HG03460 (cell line): ENCODE results near the gene ABCD1.
"Not testable (repeated sequence)": the region's sequence is repeated elsewhere in the genome, so short reads cannot be mapped to it uniquely, and the experiment has no call there.

ENCODE experiments used
- ATAC-seq: cut with Tn5 transposase; IDR thresholded peaks from one replicate; pipeline ENCODE4 v1.9.1; 2021; ENCODE audit not compliant: unreplicated experiment

The ABCD1 gene

GRCh38 chrX:153731845-153732215, 7.2 kb downstream of the ABCD1 start:
- ATAC-seq: no peak

- ATAC-seq: no peak
Observed at GRCh38 chrX:153732401-153732800, 7.7 kb downstream of the ABCD1 start.

- ATAC-seq: no peak
Observed at GRCh38 chrX:153733651-153734240, 9.1 kb downstream of the ABCD1 start.

DNA sequence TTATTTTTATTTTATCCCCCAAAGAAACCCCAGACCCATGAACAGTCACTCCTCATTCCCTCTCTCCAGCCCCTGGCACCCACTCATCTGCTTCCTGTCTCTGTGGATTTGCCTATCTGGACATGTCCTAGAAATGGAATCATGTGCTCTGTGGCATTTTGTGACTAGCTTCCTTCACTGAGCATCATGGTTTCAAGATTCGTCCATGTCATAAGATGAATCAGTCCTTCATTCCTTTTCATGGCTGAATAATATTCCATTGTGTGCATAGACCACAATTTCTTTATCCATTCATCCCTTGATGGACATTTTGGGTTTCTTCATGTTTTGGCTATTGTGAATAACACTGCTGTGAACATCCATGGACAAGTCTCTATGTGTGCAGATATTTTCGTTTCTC, 10.2 kb downstream of the ABCD1 start:
- ATAC-seq: no peak

DNA sequence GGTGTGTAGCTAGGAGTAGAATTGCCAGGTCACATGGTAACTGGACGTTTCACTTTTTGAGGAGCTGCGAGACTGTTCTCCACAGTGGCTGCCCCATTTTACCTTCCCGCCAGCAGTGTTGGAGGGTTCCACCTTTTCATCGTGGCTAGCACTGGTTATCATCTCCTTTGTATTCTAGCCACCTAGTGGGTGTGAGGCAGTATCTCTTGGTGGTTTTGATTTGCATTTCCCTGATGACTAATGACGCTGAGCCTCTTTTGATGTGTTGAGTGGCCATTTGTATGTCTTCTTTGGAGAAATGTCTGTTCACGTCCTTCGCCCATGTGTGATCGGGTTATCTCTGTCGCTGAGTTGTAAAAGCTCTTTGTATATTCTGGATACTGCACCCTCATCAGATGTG, 10.6 kb downstream of the ABCD1 start:
- ATAC-seq: no peak

- no peak for ATAC-seq
Observed at GRCh38 chrX:153736071-153736820, 11.6 kb downstream of the ABCD1 start.

DNA sequence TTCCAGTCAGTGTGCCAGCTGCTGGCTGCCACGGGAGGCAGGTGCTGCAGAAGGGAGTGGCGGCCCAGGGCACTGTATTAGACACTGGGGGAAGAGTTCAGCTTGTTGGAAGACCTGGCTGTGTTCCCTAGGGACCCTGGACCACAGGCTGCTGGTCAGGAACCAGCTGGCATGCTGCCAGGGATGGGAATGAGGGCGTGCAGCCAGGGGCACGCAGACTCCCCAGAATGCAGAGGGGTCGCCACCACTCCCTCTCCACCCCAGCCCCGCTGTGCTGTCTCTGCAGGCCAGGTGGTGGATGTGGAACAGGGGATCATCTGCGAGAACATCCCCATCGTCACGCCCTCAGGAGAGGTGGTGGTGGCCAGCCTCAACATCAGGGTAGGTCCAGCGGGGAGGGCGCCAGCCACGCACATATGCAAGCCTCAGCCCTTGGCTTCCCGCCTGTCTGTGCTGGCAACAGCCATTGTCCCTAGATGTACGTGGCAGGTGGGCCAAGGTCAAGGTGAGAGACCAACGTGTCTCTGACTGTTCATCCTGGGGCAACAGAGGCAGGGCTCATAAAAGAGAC, 12.3 kb downstream of the ABCD1 start:
- ATAC-seq: no peak

DNA sequence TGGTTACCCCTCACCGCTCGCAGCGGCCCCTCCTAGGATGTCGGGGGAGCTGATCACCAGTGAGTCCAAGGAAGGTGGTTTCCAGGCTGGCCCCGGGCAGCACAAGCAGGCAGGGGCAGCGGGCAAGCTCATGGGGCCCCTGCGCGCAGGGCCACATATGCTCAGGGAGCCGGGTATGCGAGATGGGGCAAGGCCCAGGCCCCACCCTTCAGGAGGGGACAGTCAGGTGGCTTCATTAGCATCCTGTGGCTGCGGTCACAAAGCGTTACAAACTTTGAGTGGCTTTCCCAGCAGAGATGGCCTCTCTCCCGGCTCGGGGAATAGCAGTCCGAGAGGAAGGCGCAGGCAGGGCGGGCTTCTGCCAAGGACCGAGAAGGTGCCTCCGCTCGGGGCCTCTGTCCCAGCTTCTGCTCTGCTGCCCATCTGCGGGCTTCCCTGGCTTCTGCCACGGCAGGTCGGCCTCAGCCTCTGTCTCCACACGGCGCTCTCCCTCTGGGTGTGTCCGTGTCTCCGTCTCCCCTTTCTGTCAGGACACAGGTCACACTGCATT, 13.5 kb downstream of the ABCD1 start:
- ATAC-seq: no peak

DNA sequence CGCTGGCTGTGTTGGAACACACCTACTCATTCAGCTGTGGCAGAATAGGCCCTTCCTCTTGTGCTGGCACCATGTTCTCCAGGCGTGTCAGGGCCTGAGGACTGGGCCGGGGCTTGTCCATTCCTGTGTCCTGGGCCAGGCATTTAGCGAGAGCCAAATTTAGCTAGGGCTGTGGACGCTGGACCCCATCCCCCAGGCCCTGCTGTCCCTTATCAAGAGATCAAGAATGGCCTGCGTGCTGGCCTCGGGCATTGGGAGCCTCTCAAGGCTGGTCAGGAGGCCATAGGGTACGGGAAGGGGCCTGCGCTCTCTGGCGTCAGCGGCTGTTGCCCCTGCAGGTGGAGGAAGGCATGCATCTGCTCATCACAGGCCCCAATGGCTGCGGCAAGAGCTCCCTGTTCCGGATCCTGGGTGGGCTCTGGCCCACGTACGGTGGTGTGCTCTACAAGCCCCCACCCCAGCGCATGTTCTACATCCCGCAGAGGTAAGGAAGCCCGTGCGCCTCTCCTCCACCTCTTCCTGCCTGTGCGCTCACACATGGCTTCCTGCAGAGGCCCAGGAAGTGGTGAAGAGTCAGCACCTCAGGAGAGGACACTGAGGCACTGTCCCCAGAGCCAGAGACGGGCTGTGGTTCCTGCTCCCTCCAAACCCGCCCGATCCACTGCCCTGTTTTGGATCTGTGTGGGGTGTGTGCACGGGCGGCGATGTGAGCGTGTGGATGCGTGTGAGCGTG, 15.3 kb downstream of the ABCD1 start:
- no peak for ATAC-seq

DNA sequence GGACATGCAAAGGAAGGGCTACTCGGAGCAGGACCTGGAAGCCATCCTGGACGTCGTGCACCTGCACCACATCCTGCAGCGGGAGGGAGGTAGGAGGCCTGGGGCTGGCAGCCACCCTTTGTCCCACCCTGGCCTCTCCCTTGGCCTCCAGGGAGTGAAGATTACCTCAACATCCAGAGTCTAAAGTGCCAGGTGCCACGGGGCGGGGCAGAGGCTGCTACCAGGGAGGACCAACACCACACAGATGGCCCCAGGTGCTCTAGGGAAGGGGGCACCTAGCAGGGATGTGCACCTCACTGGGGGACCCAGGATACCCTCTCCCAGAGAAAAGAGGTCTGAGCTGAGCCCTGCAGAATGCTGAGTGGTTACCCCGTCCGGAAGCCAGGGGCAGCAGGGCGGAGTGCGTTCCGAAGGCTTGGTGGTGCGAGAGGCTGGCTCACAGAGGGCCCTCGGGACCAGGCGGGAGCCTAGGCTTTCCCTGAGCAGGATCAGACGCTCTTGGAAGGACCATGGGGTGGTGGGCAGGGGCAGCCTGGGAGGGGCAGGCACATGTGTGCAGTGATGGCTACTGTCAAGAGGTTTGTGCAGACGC, 16.1 kb downstream of the ABCD1 start:
- ATAC-seq: no peak

DNA sequence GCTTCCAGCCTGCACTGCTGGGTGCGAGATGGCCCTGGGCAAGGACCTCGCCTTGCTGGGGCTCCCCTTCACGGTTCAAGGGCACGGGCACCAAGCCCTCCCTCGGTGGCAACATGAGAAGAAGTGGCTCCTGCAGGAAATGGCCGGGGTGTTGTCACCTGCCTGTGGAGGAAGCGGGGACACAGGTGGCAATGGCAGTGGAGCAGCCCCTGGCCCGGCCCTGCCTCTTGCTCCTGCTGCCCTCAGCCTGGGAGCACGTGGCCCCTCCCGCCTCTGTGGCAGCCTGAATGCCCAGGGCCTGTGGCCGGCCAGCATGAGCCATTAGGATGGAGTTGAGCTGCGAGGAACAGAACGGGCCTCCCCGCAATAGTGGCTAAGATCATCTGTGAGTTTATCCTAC, 16.8 kb downstream of the ABCD1 start:
- no peak for ATAC-seq

GRCh38 chrX:153742111-153742510, 17.5 kb downstream of the ABCD1 start:
- not testable (repeated sequence) for ATAC-seq

DNA sequence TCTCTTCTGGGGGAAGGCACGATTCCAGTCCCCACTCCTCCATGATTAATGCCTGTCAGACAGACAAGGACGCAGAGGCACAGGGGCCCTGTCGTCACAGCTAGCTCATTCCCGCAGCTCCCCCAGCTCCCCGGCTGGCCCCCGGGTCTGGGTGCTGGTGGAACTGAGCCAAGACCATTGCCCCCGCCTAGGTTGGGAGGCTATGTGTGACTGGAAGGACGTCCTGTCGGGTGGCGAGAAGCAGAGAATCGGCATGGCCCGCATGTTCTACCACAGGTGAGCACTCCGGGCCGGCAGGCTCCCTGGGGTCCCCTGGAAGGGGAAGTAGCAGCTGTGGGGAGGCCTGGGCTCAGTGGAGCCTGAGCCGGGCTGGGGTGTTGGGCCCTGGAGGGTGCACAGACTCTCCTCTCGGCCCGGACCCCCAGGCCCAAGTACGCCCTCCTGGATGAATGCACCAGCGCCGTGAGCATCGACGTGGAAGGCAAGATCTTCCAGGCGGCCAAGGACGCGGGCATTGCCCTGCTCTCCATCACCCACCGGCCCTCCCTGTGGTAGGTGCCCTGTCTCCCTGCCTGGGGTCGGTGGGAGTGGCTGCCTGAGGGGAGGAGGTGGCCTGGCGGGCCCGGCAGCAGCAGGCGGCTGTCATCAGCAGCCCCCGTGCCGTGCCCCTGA, 18.3 kb downstream of the ABCD1 start:
- not testable (repeated sequence) for ATAC-seq

DNA sequence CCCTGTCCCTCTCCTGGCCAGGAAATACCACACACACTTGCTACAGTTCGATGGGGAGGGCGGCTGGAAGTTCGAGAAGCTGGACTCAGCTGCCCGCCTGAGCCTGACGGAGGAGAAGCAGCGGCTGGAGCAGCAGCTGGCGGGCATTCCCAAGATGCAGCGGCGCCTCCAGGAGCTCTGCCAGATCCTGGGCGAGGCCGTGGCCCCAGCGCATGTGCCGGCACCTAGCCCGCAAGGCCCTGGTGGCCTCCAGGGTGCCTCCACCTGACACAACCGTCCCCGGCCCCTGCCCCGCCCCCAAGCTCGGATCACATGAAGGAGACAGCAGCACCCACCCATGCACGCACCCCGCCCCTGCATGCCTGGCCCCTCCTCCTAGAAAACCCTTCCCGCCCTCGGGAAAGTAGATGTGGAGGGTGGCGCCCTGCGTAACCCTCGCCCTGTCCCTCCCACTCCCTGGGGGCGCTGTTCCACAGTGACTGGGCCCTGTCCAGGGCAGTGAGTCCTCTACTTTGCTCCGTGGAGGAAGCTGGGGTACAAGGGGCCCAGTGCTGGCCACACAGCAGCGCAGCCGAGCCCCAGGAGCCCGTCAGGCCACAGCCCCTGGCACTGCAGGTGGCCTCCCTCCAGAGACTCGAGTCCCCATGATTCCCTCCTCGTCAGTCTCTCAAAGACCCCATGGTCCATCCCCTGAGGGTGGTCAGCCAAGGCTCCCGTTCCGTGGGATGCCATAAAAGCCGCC, 19.0 kb downstream of the ABCD1 start:
- not testable (repeated sequence) for ATAC-seq

DNA sequence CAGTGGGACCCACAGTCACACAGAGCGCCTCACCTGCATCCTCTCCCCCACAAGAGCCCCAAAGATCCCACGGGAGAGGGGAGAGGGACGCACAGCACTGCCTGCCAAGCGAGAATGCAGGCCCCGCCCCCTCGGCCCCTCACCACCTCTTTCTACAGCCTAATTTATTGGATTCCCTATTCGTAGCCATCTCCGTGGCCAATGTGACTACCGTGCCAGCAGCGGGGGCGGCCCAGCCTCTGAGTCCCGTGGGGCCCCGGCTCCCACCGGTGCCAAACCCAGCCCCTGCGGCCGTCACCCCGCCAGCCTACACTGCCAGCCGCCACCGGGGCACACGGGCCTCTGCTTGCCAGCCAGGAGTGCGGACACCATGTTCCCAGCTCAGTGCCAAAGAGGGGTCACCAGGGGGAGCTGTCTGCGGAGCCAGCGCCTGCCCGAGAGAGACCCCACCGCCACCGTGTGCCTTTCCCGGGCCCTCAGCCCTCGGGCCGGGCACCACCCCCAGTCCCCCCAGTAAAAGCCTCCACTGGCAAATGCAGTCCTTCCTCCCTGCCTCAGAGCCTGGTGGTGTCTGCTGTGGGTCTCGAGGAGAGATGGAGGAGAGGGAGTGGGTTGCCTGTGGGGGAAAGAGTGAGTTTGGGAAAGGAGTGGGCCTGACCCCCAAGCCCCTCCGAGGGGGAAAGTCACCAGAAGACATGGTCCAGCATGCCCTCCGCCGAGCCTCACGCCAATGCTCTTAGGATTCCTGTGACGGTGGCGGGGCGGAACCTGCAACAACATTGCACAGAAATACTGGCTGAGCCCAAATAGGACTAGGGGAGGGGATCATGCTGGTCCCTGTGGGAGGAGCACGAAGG, 19.8 kb downstream of the ABCD1 start:
- ATAC-seq: no peak

DNA sequence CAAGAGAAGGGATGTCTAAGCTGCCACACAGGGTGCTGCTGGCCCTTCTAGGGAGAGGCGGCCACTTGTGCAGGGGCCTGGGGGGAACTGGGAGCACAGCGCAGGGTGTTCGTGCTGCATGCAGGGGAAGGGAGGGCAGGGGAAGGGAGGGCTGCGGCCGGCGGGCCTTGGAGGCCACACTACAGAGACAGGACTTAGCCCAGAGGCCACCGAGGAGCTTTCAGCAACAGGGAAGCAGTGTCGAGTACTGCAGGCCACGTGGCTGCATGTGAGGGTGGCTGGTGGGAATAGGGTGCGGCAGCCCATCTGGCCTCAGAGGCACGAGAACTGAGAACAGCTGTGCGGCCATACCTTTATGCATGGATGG, 20.4 kb downstream of the ABCD1 start:
- ATAC-seq: not testable (repeated sequence)

GRCh38 chrX:153746359-153746758, 21.7 kb downstream of the ABCD1 start:
- ATAC-seq: no peak

DNA sequence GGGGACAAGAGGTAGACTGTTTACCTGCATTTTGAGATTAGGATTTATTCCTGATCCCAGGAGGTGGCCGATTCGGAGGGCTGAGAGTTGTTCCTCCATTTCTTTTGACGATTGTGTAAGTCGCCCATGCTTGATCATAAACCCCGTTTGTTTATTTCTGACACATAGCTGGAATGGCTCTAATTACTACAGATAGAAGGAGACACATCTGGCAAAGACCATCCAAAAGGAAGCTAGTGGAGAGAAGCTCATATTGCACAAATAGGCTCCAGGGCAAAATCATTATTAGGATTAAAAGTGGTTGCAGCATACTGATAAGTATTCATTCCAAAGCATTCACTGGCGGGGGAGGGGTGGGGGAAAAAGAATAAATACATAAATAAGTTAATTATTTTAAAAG, 22.3 kb downstream of the ABCD1 start:
- ATAC-seq: not testable (repeated sequence)

- ATAC-seq: not testable (repeated sequence)
Observed at GRCh38 chrX:153749017-153749416, 24.4 kb downstream of the ABCD1 start.
